SK-N-SH (cell line): ENCODE data around the gene GRIP1. TPM values are rescaled to one million over a fixed set of nuclear protein-coding genes. Genes with fewer than 3 reads are reported as not detected.

Source experiments
- CTCF ChIA-PET: fragments of 300-600, 350-600 bp; formaldehyde crosslinking; extraction: SDS; loops from one replicate; lab custom pipeline; 2021; lab: Yijun Ruan, JAX
- POLR2A ChIA-PET: fragments of 350-600 bp; sonication (Branson Sonifier 250); formaldehyde crosslinking; extraction: SDS; loops from one replicate; lab custom pipeline; 2020; ENCODE audit warnings: antibody characterized with exemption, inconsistent platforms; lab: Yijun Ruan, JAX
- DNase-seq: peaks from one replicate; pipeline ENCODE4 v3.0.0; 2012
- H2AFZ ChIP-seq: fragments of 200-600 bp; sonication (generic); 2 replicates; pipeline ENCODE4 v1.8.1; 2016; ENCODE audit warnings: antibody characterized with exemption, mild to moderate bottlenecking, low read depth
- H3F3A ChIP-seq: fragments of 200-600 bp; sonication (generic); replicated peaks from 2 replicates; pipeline ENCODE3; 2016; ENCODE audit warnings: antibody characterized with exemption, mild to moderate bottlenecking; ENCODE audit not compliant: insufficient read depth
- H3K27ac ChIP-seq, 2 experiments: fragments of 200-500 bp in 1 of 2; fragments of 200-600 bp in 1 of 2; sonication (Bioruptor generic) in 1 of 2; sonication (generic), shearing (Covaris generic) in 1 of 2; 2 replicates each; pipeline versions ENCODE4 v1.5.1 to v1.6.1; 2014 to 2016; ENCODE audit warnings: low read depth in 2 of 2, inconsistent platforms in 1 of 2, low read length in 1 of 2, mild to moderate bottlenecking in 1 of 2, mixed read lengths in 1 of 2
- H3K27me3 ChIP-seq: fragments of 200-600 bp; sonication (generic), shearing (Covaris generic); 2 replicates; pipeline ENCODE4 v1.6.1; 2016; ENCODE audit warnings: mixed run types; ENCODE audit not compliant: insufficient read depth
- H3K36me3 ChIP-seq, 2 experiments: fragments of 200-500 bp in 1 of 2; fragments of 200-600 bp in 1 of 2; sonication (Bioruptor generic) in 1 of 2; sonication (generic) in 1 of 2; replicated peaks in 1 of 2; 2 replicates each; pipeline versions ENCODE3 to v1.5.1; 2014 to 2016; ENCODE audit warnings: low read length in 1 of 2, mild to moderate bottlenecking in 1 of 2; ENCODE audit not compliant: insufficient read depth in 2 of 2, control insufficient read depth in 1 of 2
- H3K4me1 ChIP-seq, 2 experiments: fragments of 200-500 bp in 1 of 2; fragments of 200-600 bp in 1 of 2; sonication (Bioruptor generic) in 1 of 2; sonication (generic), shearing (Covaris generic) in 1 of 2; 2 replicates each; pipeline versions ENCODE4 v1.5.1 to v1.6.1; 2014 to 2016; ENCODE audit warnings: low read depth in 1 of 2, low read length in 1 of 2, mixed run types in 1 of 2; ENCODE audit not compliant: insufficient read depth in 2 of 2, control insufficient read depth in 1 of 2
- H3K4me2 ChIP-seq: fragments of 200-600 bp; sonication (generic), shearing (Covaris generic); 2 replicates; pipeline ENCODE4 v1.6.1; 2017; ENCODE audit warnings: mixed run types
- H3K4me3 ChIP-seq, 2 experiments: fragments of 200-500 bp in 1 of 2; fragments of 200-600 bp in 1 of 2; sonication (Bioruptor generic) in 1 of 2; sonication (generic), shearing (Covaris generic) in 1 of 2; 2 replicates each; pipeline versions ENCODE4 v1.5.1 to v1.8.1; 2014 to 2016; ENCODE audit warnings: low read depth in 2 of 2, inconsistent platforms in 1 of 2, low read length in 1 of 2, mild to moderate bottlenecking in 1 of 2, mixed read lengths in 1 of 2, moderate library complexity in 1 of 2
- H3K79me2 ChIP-seq: fragments of 200-600 bp; sonication (generic); 2 replicates; pipeline ENCODE4 v1.8.1; 2017; ENCODE audit warnings: mild to moderate bottlenecking; ENCODE audit not compliant: insufficient read depth
- H3K9ac ChIP-seq: fragments of 200-600 bp; sonication (generic); 2 replicates; pipeline ENCODE4 v1.6.1; 2017; ENCODE audit warnings: mixed run types
- H3K9me2 ChIP-seq: fragments of 200-600 bp; sonication (generic); 2 replicates; pipeline ENCODE4 v1.6.1; 2017; ENCODE audit warnings: mixed run types
- H3K9me3 ChIP-seq: fragments of 200-600 bp; sonication (generic); 2 replicates; pipeline ENCODE4 v1.6.1; 2017; ENCODE audit warnings: mixed run types, mild to moderate bottlenecking, moderate library complexity
- H4K20me1 ChIP-seq: fragments of 200-600 bp; sonication (generic); 2 replicates; pipeline ENCODE4 v1.6.1; 2017; ENCODE audit warnings: mild to moderate bottlenecking, mixed run types; ENCODE audit not compliant: insufficient read depth
- ELF1 ChIP-seq: IDR thresholded peaks from 2 replicates; pipeline ENCODE4 v1.4.0; 2012
- EP300 ChIP-seq, 2 experiments: IDR thresholded peaks; 2 replicates each; pipeline versions ENCODE4 v1.4.0 to v1.6.1; 2012; ENCODE audit warnings: borderline replicate concordance in 1 of 2, low read depth in 1 of 2, low read length in 1 of 2
- EZH2phosphoT487 ChIP-seq: fragments of 200-600 bp; sonication (generic); IDR thresholded peaks from 2 replicates; pipeline ENCODE4 v1.6.1; 2017; ENCODE audit warnings: low read depth, mixed run types, mild to moderate bottlenecking, antibody characterized with exemption, moderate library complexity, borderline replicate concordance
- FOXJ3 ChIP-seq: sonication (generic); formaldehyde crosslinking; IDR thresholded peaks from 2 replicates; pipeline ENCODE4 v1.5.1; 2020; ENCODE audit warnings: mild to moderate bottlenecking, missing genetic modification reagents
- GATA2 ChIP-seq: sonication (generic); formaldehyde crosslinking; IDR thresholded peaks from 2 replicates; pipeline ENCODE4 v1.5.0; 2020; ENCODE audit warnings: mild to moderate bottlenecking, missing genetic modification reagents
- JUND ChIP-seq: IDR thresholded peaks from 2 replicates; pipeline ENCODE4 v1.4.0; 2012
- MEF2A ChIP-seq: IDR thresholded peaks from 2 replicates; pipeline ENCODE4 v1.4.0; 2012; ENCODE audit warnings: low read depth, borderline replicate concordance
- RCOR1 ChIP-seq: fragments of 150-350 bp; IDR thresholded peaks from 2 replicates; pipeline ENCODE4 v1.6.1; 2017; ENCODE audit warnings: antibody characterized with exemption, low read length
- RXRA ChIP-seq: IDR thresholded peaks from 2 replicates; pipeline ENCODE4 v1.4.0; 2012; ENCODE audit warnings: low read depth, mild to moderate bottlenecking, borderline replicate concordance
- TCF12 ChIP-seq: IDR thresholded peaks from 2 replicates; pipeline ENCODE4 v1.4.0; 2012
- WGBS: methylation state at CpG from one replicate; pipeline ENCODE4 v1.1.6; 2017; ENCODE audit warnings: low lambda C conversion rate; 5-methylcytosine and 5-hydroxymethylcytosine counted together
- polyA plus RNA-seq, 3 experiments: library from polyadenylated mRNA; depleted of rRNA; stranded (reverse); fragments of >200 nt; gene quantifications; 2 replicates each; pipeline ENCODE4 v1.2.3, GENCODE V29; 2012
- TF ChIP-seq, protein P1 (sequence below): IDR thresholded peaks from 2 replicates; pipeline ENCODE4 v1.4.0; 2012; ENCODE audit warnings: low read depth
- TF ChIP-seq, protein P2 (sequence below): fragments of 150-350 bp; IDR thresholded peaks from 2 replicates; pipeline ENCODE4 v1.6.1; 2017; ENCODE audit warnings: antibody characterized with exemption, low read length, low read depth, borderline replicate concordance
- TF ChIP-seq, protein P3 (sequence below): IDR thresholded peaks from 2 replicates; pipeline ENCODE4 v1.4.0; 2012; ENCODE audit warnings: low read depth, borderline replicate concordance
- TF ChIP-seq, protein P4 (sequence below): fragments of 200-600 bp; sonication (generic); IDR thresholded peaks from 2 replicates; pipeline ENCODE4 v1.6.1; 2017; ENCODE audit warnings: antibody characterized with exemption, mild to moderate bottlenecking, moderate library complexity
- TF ChIP-seq, protein P5 (sequence below): IDR thresholded peaks from 2 replicates; pipeline ENCODE4 v1.6.1; 2012; ENCODE audit warnings: mild to moderate bottlenecking, low read depth, low read length, moderate library complexity
- TF ChIP-seq, protein P6 (sequence below): IDR thresholded peaks from 2 replicates; pipeline ENCODE4 v1.4.0; 2012; ENCODE audit warnings: low read depth, borderline replicate concordance

Gene GRIP1
- polyA plus RNA-seq, 1 of the 3 experiments (the other 2 are of a cell fraction): 0.07 TPM

DNA sequence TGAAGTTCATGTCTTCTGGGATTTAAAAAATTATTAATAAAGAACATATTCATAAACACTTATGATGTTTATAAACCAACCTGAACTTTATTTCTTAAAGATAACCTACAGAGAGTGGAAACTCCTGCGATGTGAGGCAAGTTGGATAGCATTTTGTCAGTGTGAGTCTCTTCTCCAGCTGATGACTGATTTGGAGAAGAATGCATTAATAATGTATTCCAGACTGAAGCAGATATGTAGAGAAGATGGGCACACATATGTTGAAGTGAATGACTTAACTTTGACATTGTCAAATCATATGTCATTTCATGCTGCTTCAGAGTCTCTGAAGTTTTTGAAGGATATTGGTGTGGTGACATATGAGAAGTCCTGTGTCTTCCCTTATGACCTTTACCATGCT lies 369.3 kb downstream of the GRIP1 start:
- Histone ChIP-seq H3K79me2 (no peaks in the 10 kb centered on the region), H2AFZ (no peak overlapping the region), H3F3A (no peaks in the 10 kb centered on the region), H3K9ac (no peak overlapping the region), H3K4me2 (no peak overlapping the region), H3K4me3 (no peak overlapping the region), H4K20me1 (no peaks in the 10 kb centered on the region), H3K27me3 (no peaks in the 10 kb centered on the region), H3K27ac (no peak overlapping the region), H3K9me2 (no peaks in the 10 kb centered on the region), H3K36me3 (peaks cover 16 to 22% of the 10 kb centered on the region in 2 experiments), H3K4me1 (peaks cover 0 to 2% of the 10 kb centered on the region in 2 experiments; a peak in 2 of 4 replicates), H3K9me3 (no peaks in the 10 kb centered on the region)
- ChIA-PET CTCF (interaction anchor here (1.3 kb wide), 1 partner anchor 9 kb away, joined by 3 read pairs; no protein-coding TSS in a partner anchor), POLR2A (no interaction called here)
- no peak for TF ChIP-seq FOXJ3 (CRISPR knock-in tag)
- TF ChIP-seq, protein P1, sequence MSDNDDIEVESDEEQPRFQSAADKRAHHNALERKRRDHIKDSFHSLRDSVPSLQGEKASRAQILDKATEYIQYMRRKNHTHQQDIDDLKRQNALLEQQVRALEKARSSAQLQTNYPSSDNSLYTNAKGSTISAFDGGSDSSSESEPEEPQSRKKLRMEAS: no peak
- WGBS: 100% methylated on average over 1 of the region's 1 CpG
- DNase-seq: no peak

DNA sequence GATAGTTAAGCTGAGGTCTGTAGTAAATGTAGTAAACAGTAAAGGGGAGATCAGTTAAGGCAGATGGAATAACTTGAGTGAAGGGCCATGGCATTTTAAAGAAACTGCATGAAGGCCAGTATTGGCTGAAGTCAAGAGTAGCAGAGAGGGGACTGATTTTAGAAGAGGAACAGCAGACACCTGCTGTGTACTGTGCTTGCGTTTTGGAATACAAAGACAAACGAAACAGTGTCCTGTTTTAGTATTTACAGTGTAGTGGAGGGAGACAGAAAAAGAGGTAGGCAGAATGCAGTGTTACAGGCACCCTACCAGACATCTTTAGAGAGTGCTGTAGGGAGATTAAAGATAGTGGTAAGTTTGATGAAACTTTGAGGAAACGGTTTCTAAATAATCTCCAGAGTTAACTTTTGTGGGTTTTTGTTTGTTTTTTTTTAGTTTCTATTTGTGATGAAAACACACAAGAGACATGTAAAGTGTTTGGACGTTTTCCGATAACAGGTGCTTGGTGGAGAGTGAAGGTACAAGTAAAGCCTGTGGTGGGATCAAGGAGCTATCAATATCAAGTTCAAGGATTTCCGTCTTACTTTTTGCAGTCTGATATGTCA lies 374.5 kb downstream of the GRIP1 start:
- WGBS: 85% methylated on average over 6 of the region's 6 CpGs
- H3K9me3 ChIP-seq: no peaks in the 10 kb centered on the region
- H3K4me1 ChIP-seq: peaks cover 2 to 5% of the 10 kb centered on the region in 2 experiments; a peak in 2 of 4 replicates
- ChIA-PET POLR2A (interaction anchor here (1.2 kb wide), 1 partner anchor 10 kb away, joined by 4 read pairs; no protein-coding TSS in a partner anchor), CTCF (interaction anchor here (1.5 kb wide), 1 partner anchor 31 kb away, joined by 4 read pairs; no protein-coding TSS in a partner anchor)
- no peak overlapping the region for H3K9ac ChIP-seq
- no peaks in the 10 kb centered on the region for H4K20me1 ChIP-seq
- no peak overlapping the region for H2AFZ ChIP-seq
- H3K36me3 ChIP-seq: peaks cover 8 to 9% of the 10 kb centered on the region in 2 experiments
- H3F3A ChIP-seq: peaks cover 4% of the 10 kb centered on the region
- DNase-seq: no peak
- H3K9me2 ChIP-seq: no peaks in the 10 kb centered on the region
- no peak overlapping the region; a peak in 1 of 4 replicates for H3K4me3 ChIP-seq
- no peaks in the 10 kb centered on the region; the same call in 1 of the 2 replicates for H3K79me2 ChIP-seq
- H3K27ac ChIP-seq: no peak overlapping the region
- no peaks in the 10 kb centered on the region for H3K27me3 ChIP-seq
- no peak overlapping the region for H3K4me2 ChIP-seq
- TF ChIP-seq ELF1 (no peak), RXRA (no peak), JUND (no peak), TCF12 (no peak), RCOR1 (no peak), EP300 (IDR thresholded peaks at IDR 0.05; ENCODE audit: borderline replicate concordance in 1 of 2, low read depth in 1 of 2, low read length in 1 of 2) (no peak), GATA2 (no peak), MEF2A (no peak), EZH2phosphoT487 (no peak)
- TF ChIP-seq, protein P2, sequence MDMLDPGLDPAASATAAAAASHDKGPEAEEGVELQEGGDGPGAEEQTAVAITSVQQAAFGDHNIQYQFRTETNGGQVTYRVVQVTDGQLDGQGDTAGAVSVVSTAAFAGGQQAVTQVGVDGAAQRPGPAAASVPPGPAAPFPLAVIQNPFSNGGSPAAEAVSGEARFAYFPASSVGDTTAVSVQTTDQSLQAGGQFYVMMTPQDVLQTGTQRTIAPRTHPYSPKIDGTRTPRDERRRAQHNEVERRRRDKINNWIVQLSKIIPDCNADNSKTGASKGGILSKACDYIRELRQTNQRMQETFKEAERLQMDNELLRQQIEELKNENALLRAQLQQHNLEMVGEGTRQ: no peak
- TF ChIP-seq, protein P3, sequence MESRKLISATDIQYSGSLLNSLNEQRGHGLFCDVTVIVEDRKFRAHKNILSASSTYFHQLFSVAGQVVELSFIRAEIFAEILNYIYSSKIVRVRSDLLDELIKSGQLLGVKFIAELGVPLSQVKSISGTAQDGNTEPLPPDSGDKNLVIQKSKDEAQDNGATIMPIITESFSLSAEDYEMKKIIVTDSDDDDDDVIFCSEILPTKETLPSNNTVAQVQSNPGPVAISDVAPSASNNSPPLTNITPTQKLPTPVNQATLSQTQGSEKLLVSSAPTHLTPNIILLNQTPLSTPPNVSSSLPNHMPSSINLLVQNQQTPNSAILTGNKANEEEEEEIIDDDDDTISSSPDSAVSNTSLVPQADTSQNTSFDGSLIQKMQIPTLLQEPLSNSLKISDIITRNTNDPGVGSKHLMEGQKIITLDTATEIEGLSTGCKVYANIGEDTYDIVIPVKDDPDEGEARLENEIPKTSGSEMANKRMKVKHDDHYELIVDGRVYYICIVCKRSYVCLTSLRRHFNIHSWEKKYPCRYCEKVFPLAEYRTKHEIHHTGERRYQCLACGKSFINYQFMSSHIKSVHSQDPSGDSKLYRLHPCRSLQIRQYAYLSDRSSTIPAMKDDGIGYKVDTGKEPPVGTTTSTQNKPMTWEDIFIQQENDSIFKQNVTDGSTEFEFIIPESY: no peak
- TF ChIP-seq, protein P4, sequence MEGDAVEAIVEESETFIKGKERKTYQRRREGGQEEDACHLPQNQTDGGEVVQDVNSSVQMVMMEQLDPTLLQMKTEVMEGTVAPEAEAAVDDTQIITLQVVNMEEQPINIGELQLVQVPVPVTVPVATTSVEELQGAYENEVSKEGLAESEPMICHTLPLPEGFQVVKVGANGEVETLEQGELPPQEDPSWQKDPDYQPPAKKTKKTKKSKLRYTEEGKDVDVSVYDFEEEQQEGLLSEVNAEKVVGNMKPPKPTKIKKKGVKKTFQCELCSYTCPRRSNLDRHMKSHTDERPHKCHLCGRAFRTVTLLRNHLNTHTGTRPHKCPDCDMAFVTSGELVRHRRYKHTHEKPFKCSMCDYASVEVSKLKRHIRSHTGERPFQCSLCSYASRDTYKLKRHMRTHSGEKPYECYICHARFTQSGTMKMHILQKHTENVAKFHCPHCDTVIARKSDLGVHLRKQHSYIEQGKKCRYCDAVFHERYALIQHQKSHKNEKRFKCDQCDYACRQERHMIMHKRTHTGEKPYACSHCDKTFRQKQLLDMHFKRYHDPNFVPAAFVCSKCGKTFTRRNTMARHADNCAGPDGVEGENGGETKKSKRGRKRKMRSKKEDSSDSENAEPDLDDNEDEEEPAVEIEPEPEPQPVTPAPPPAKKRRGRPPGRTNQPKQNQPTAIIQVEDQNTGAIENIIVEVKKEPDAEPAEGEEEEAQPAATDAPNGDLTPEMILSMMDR: no peak
- TF ChIP-seq, protein P5, sequence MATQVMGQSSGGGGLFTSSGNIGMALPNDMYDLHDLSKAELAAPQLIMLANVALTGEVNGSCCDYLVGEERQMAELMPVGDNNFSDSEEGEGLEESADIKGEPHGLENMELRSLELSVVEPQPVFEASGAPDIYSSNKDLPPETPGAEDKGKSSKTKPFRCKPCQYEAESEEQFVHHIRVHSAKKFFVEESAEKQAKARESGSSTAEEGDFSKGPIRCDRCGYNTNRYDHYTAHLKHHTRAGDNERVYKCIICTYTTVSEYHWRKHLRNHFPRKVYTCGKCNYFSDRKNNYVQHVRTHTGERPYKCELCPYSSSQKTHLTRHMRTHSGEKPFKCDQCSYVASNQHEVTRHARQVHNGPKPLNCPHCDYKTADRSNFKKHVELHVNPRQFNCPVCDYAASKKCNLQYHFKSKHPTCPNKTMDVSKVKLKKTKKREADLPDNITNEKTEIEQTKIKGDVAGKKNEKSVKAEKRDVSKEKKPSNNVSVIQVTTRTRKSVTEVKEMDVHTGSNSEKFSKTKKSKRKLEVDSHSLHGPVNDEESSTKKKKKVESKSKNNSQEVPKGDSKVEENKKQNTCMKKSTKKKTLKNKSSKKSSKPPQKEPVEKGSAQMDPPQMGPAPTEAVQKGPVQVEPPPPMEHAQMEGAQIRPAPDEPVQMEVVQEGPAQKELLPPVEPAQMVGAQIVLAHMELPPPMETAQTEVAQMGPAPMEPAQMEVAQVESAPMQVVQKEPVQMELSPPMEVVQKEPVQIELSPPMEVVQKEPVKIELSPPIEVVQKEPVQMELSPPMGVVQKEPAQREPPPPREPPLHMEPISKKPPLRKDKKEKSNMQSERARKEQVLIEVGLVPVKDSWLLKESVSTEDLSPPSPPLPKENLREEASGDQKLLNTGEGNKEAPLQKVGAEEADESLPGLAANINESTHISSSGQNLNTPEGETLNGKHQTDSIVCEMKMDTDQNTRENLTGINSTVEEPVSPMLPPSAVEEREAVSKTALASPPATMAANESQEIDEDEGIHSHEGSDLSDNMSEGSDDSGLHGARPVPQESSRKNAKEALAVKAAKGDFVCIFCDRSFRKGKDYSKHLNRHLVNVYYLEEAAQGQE: no peak
- TF ChIP-seq, protein P6, sequence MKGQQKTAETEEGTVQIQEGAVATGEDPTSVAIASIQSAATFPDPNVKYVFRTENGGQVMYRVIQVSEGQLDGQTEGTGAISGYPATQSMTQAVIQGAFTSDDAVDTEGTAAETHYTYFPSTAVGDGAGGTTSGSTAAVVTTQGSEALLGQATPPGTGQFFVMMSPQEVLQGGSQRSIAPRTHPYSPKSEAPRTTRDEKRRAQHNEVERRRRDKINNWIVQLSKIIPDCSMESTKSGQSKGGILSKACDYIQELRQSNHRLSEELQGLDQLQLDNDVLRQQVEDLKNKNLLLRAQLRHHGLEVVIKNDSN: no peak
- TF ChIP-seq, protein P1: no peak
